ENCODE measurements around the gene SASH1. TPM values are rescaled to one million over a fixed set of nuclear protein-coding genes. Genes with fewer than 3 reads are reported as not detected.

Gene SASH1
- total RNA-seq, 2 experiments from 2014 or later: not detected

GRCh38 chr6:148523551-148523950 lies 180.9 kb downstream of the SASH1 start:
- Mint-ChIP-seq H3K4me3 (no peak overlapping the region), H3K4me1 (no peaks in the 10 kb centered on the region), H3K27me3 (no peaks in the 10 kb centered on the region), H3K36me3 (no peaks in the 10 kb centered on the region), H3K27ac (no peak overlapping the region), H3K9me3 (no peaks in the 10 kb centered on the region)
- DNase-seq: no peak
- POLR2A ChIA-PET: no interaction called here
- no peak for ATAC-seq (ENCODE audit: low read depth)

DNA sequence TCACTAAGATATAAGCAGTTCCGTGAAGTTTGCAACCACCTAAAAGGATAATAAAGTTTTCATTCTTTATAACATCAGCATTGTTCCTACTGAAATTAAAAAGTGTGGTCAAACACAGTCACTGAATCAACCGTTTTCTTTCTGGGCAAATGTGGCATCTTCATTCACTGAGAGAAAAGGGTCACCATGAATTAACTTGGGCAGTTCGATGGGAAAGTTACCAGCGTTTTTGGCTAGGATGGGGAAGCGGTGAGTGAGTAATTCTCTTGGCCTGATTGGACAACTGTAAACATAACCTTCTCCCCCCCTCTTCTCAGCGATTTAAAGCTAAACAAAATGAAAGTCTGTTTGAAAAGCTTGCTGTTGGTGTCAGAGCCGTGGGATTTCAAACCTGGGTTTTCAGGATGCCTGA lies 181.8 kb downstream of the SASH1 start:
- POLR2A ChIA-PET: no interaction called here
- Mint-ChIP-seq H3K27ac (no peak overlapping the region), H3K36me3 (no peaks in the 10 kb centered on the region), H3K9me3 (no peaks in the 10 kb centered on the region), H3K27me3 (no peaks in the 10 kb centered on the region), H3K4me1 (no peaks in the 10 kb centered on the region), H3K4me3 (no peak overlapping the region)
- no peak for ATAC-seq (ENCODE audit: low read depth)
- no peak for DNase-seq

DNA sequence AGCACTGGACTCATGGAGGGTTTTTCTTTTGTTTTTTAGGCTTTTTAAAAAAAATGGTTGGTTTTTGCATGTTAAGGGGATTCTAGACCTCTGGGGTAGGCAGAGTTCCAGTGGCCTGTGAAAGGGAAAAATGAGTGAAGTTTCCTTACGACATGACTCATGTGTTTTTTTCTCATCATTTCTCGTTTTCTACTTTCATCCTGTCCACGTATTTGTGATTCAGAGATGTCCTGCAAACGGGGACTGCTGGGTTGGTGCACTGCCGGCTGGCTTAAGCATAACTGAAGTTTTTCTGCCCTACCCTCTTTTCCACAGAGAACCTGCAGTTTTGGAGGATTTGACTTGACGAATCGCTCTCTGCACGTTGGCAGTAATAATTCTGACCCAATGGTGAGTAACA lies 182.3 kb downstream of the SASH1 start:
- H3K27me3 Mint-ChIP-seq: no peaks in the 10 kb centered on the region
- no peak for DNase-seq
- no peak for ATAC-seq (ENCODE audit: low read depth)
- H3K4me1 Mint-ChIP-seq: no peaks in the 10 kb centered on the region
- H3K4me3 Mint-ChIP-seq: no peak overlapping the region
- POLR2A ChIA-PET: no interaction called here
- H3K27ac Mint-ChIP-seq: no peak overlapping the region
- H3K9me3 Mint-ChIP-seq: no peaks in the 10 kb centered on the region
- no peaks in the 10 kb centered on the region for H3K36me3 Mint-ChIP-seq

DNA sequence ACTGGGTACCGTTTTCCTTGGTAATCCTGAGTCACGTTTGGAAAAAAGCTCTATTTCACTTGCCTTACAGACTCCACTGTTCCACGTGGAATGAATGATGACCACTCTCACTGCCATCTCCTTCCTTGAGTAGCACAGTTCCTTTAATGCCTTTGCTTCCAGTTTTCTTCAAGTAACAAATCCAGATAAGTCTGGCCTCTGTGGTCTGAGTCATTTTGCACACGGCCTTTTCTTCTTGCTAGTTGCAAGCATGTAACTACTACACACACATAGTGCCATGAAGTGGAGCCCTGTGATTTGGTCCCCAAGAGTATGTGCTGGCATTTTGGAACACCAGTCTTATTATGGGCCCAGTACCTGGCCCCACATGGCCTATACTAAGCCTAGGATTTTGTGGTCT lies 182.8 kb downstream of the SASH1 start:
- POLR2A ChIA-PET: no interaction called here
- Mint-ChIP-seq H3K36me3 (no peaks in the 10 kb centered on the region), H3K27me3 (no peaks in the 10 kb centered on the region), H3K27ac (no peak overlapping the region), H3K9me3 (no peaks in the 10 kb centered on the region), H3K4me3 (no peak overlapping the region), H3K4me1 (no peaks in the 10 kb centered on the region)
- no peak for ATAC-seq (ENCODE audit: low read depth)
- DNase-seq: no peak

DNA sequence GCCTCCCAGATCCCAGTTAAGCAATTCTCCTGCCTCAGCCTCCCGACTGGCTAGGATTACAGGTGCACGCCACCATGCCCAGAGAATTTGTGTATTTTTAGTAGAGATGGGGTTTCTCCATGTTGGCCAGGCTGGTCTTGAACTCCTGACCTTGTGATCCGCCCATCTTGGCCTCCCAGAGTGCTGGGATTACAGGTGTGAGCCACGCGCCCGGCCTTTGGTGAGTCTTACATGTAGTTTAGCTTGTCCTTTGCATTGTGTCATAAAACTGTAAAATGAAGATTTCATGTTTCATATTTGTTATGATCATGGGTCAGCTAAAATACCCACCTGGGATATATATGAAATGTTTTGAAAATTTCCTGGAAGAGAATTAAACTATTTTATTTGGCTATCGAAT lies 183.5 kb downstream of the SASH1 start:
- H3K27me3 Mint-ChIP-seq: no peaks in the 10 kb centered on the region
- ATAC-seq (ENCODE audit: low read depth): no peak
- POLR2A ChIA-PET: no interaction called here
- no peak overlapping the region for H3K27ac Mint-ChIP-seq
- DNase-seq: no peak
- H3K4me3 Mint-ChIP-seq: no peak overlapping the region
- no peaks in the 10 kb centered on the region for H3K4me1 Mint-ChIP-seq
- H3K36me3 Mint-ChIP-seq: no peaks in the 10 kb centered on the region
- H3K9me3 Mint-ChIP-seq: no peaks in the 10 kb centered on the region

GRCh38 chr6:148528292-148528691 lies 185.7 kb downstream of the SASH1 start:
- no peaks in the 10 kb centered on the region for H3K4me1 Mint-ChIP-seq
- H3K27ac Mint-ChIP-seq: no peak overlapping the region
- POLR2A ChIA-PET: no interaction called here
- H3K9me3 Mint-ChIP-seq: no peaks in the 10 kb centered on the region
- no peaks in the 10 kb centered on the region for H3K36me3 Mint-ChIP-seq
- DNase-seq (no peak), ATAC-seq (ENCODE audit: low read depth) (no peak)
- H3K27me3 Mint-ChIP-seq: no peaks in the 10 kb centered on the region
- no peak overlapping the region for H3K4me3 Mint-ChIP-seq

- POLR2A ChIA-PET: no interaction called here
- H3K27ac Mint-ChIP-seq: no peak overlapping the region
- H3K27me3 Mint-ChIP-seq: no peaks in the 10 kb centered on the region
- H3K36me3 Mint-ChIP-seq: no peaks in the 10 kb centered on the region
- no peak overlapping the region for H3K4me3 Mint-ChIP-seq
- ATAC-seq (ENCODE audit: low read depth) (no peak), DNase-seq (no peak)
- H3K9me3 Mint-ChIP-seq: no peaks in the 10 kb centered on the region
- no peaks in the 10 kb centered on the region for H3K4me1 Mint-ChIP-seq
These were observed 186.4 kb downstream of the SASH1 start for GRCh38 chr6:148529010-148529409.

- no peak for ATAC-seq (ENCODE audit: low read depth)
- DNase-seq: no peak
- Mint-ChIP-seq H3K27ac (no peak overlapping the region), H3K36me3 (no peaks in the 10 kb centered on the region), H3K4me3 (no peak overlapping the region), H3K4me1 (no peaks in the 10 kb centered on the region), H3K9me3 (no peaks in the 10 kb centered on the region), H3K27me3 (no peaks in the 10 kb centered on the region)
- POLR2A ChIA-PET: no interaction called here
These were observed 187.8 kb downstream of the SASH1 start for GRCh38 chr6:148530394-148530953.

- H3K4me1 Mint-ChIP-seq: no peaks in the 10 kb centered on the region
These were observed 188.3 kb downstream of the SASH1 start for GRCh38 chr6:148530976-148531375.

DNA sequence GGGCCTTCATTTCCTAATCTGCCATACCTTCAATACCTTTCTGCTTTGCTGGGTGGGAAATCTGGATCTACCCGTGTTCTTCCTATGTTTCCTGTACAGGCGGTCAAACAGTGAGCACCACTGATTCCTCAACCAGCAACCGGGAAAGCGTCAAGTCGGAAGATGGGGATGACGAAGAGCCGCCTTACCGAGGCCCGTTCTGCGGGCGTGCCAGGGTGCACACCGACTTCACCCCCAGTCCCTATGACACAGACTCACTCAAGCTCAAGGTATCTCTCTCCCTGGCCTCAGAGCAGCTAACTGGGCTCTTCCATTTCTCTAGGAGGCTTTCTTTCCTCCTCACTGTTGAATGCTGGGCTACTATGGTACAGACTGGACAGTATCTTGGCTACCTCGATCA lies 190.1 kb downstream of the SASH1 start:
- H3K4me3 Mint-ChIP-seq: no peak overlapping the region
- no peak overlapping the region for H3K27ac Mint-ChIP-seq
- no peak for DNase-seq
- no peaks in the 10 kb centered on the region for H3K9me3 Mint-ChIP-seq
- no peaks in the 10 kb centered on the region for H3K36me3 Mint-ChIP-seq
- no peak for ATAC-seq (ENCODE audit: low read depth)
- no peaks in the 10 kb centered on the region for H3K4me1 Mint-ChIP-seq
- POLR2A ChIA-PET: no interaction called here
- no peaks in the 10 kb centered on the region for H3K27me3 Mint-ChIP-seq

More at GRCh38 chr6:148530976-148531375, 188.3 kb downstream of the SASH1 start:
- Mint-ChIP-seq H3K36me3 (no peaks in the 10 kb centered on the region), H3K27ac (no peak overlapping the region), H3K27me3 (no peaks in the 10 kb centered on the region), H3K9me3 (no peaks in the 10 kb centered on the region), H3K4me3 (no peak overlapping the region)
- DNase-seq (no peak), ATAC-seq (ENCODE audit: low read depth) (no peak)
- POLR2A ChIA-PET: no interaction called here

GRCh38 chr6:148533309-148534107 lies 190.9 kb downstream of the SASH1 start:
- POLR2A ChIA-PET: no interaction called here
- Mint-ChIP-seq H3K27me3 (peaks cover 3% of the 10 kb centered on the region), H3K4me1 (peaks cover under 1% of the 10 kb centered on the region), H3K4me3 (no peak overlapping the region), H3K9me3 (no peaks in the 10 kb centered on the region), H3K27ac (no peak overlapping the region), H3K36me3 (no peaks in the 10 kb centered on the region)
- DNase-seq (no peak), ATAC-seq (ENCODE audit: low read depth) (no peak)

DNA sequence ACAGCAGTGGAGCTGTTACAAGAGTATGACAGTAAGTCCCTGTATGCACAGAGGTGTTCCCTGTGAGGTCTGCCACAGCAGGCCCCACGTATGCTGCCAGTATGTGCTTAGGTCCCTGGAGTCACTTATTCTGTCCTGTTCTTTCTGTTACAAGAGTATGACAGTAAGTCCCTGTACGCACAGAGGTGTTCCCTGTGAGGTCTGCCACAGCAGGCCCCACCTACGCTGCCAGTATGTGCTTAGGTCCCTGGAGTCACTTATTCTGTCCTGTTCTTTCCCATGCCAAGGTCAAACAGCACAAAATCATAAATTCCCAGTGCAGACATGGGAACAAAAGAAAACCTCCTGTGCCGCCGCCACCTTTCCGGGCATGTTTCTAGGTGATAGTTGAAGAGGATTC lies 192.2 kb downstream of the SASH1 start:
- POLR2A ChIA-PET: no interaction called here
- H3K9me3 Mint-ChIP-seq: no peaks in the 10 kb centered on the region
- no peak overlapping the region for H3K4me3 Mint-ChIP-seq
- peaks cover 7% of the 10 kb centered on the region for H3K27me3 Mint-ChIP-seq
- no peak for DNase-seq
- H3K27ac Mint-ChIP-seq: no peak overlapping the region
- no peaks in the 10 kb centered on the region for H3K36me3 Mint-ChIP-seq
- no peak for ATAC-seq (ENCODE audit: low read depth)
- H3K4me1 Mint-ChIP-seq: peaks cover 2% of the 10 kb centered on the region

DNA sequence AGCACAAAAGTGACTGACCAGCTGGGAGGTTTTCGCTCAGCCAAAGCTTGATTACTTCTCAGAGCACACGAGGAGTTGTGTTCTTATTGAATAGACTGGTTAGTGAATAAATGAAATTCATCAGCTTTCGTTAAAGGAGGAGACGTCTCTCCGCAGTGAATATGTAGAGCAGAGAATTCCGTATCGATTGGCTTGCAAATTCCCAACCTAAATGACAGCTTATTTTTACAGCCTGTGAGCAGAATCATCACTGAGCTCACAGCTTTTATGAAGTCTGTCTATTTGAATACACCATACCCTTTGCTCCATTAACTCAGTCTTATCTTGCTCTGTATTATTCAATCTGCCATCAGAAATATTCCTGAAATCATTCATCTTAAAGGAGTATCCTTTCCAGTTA lies 192.7 kb downstream of the SASH1 start:
- DNase-seq (no peak), ATAC-seq (ENCODE audit: low read depth) (no peak)
- H3K4me1 Mint-ChIP-seq: peaks cover 2% of the 10 kb centered on the region
- no peak overlapping the region for H3K27ac Mint-ChIP-seq
- H3K36me3 Mint-ChIP-seq: no peaks in the 10 kb centered on the region
- POLR2A ChIA-PET: no interaction called here
- H3K9me3 Mint-ChIP-seq: no peaks in the 10 kb centered on the region
- no peak overlapping the region for H3K4me3 Mint-ChIP-seq
- peaks cover 12% of the 10 kb centered on the region for H3K27me3 Mint-ChIP-seq

GRCh38 chr6:148535976-148536375 lies 193.3 kb downstream of the SASH1 start:
- Mint-ChIP-seq H3K9me3 (no peaks in the 10 kb centered on the region), H3K27me3 (peaks cover 12% of the 10 kb centered on the region), H3K27ac (no peak overlapping the region), H3K36me3 (no peaks in the 10 kb centered on the region), H3K4me1 (peaks cover 2% of the 10 kb centered on the region), H3K4me3 (no peak overlapping the region)
- no peak for ATAC-seq (ENCODE audit: low read depth)
- POLR2A ChIA-PET: no interaction called here
- DNase-seq: no peak

Data from activated naive CD8-positive, alpha-beta T cell treated with anti-CD3 and anti-CD28 coated beads, Interleukin-2, amount 10 ng/mL, durations not matched to agents 7 days and 5 days (primary cell).